Measurements from ENCODE around the gene SRP68. TPM values are rescaled to one million over a fixed set of nuclear protein-coding genes. Genes with fewer than 3 reads are reported as not detected.

Gene SRP68
- total and polyA plus RNA-seq, 2 donors (not counting 1 experiment from before 2014, with no cell fraction given) = 34.0 to 68.6 TPM

- Histone ChIP-seq H3K4me1 (ENCODE audit: control insufficient read depth, extremely low read depth, insufficient read depth, low read length) (peaks cover 2% of the 10 kb centered on the region), H2AFZ (ENCODE audit: low read length) (no peak overlapping the region), H3K79me2 (ENCODE audit: control insufficient read depth, insufficient read depth, low read length) (no peaks in the 10 kb centered on the region), H3K9ac (ENCODE audit: insufficient read depth, low read length) (no peak overlapping the region), H3K36me3 (ENCODE audit: control insufficient read depth, insufficient read depth, low read length) (peaks cover 11% of the 10 kb centered on the region), H3K4me3 (replicated peaks in 1 of 4; ENCODE audit: control extremely low read depth in 1 of 4, insufficient read depth in 1 of 4, low read depth in 3 of 4, low read length in 4 of 4) (no peak overlapping the region), H3K9me3 (ENCODE audit: control insufficient read depth, insufficient read depth, low read depth, low read length) (no peaks in the 10 kb centered on the region), H4K20me1 (ENCODE audit: control insufficient read depth, extremely low read depth, insufficient read depth, low read length) (no peaks in the 10 kb centered on the region), H3K27ac (ENCODE audit: insufficient read depth, low read length) (no peak overlapping the region), H3K27me3 (ENCODE audit: control insufficient read depth, insufficient read depth, low read length) (no peaks in the 10 kb centered on the region), H3K4me2 (ENCODE audit: extremely low read depth, insufficient read depth, low read length) (no peak overlapping the region)
- TF ChIP-seq EZH2 (IDR thresholded peaks at IDR 0.05; ENCODE audit: low read length, missing control alignments) (no peak), CTCF (conservative IDR thresholded peaks at IDR 0.05 in 1 of 2, IDR thresholded peaks at IDR 0.05 in 1 of 2; ENCODE audit: low read depth in 1 of 2, low read length in 2 of 2) (no peak)
- no peak for DNase-seq (ENCODE audit: low read depth in 2 of 2)
Observed at GRCh38 chr17:76056882-76057281, 15.4 kb downstream of the SRP68 start.

GRCh38 chr17:76054112-76054476 lies 18.2 kb downstream of the SRP68 start:
- Histone ChIP-seq H2AFZ (ENCODE audit: low read length) (no peak overlapping the region), H3K4me3 (replicated peaks in 1 of 4; ENCODE audit: control extremely low read depth in 1 of 4, insufficient read depth in 1 of 4, low read depth in 3 of 4, low read length in 4 of 4) (no peak overlapping the region), H3K9ac (ENCODE audit: insufficient read depth, low read length) (no peak overlapping the region), H3K36me3 (ENCODE audit: control insufficient read depth, insufficient read depth, low read length) (peaks cover 5% of the 10 kb centered on the region), H3K4me2 (ENCODE audit: extremely low read depth, insufficient read depth, low read length) (no peak overlapping the region), H3K9me3 (ENCODE audit: control insufficient read depth, insufficient read depth, low read depth, low read length) (no peaks in the 10 kb centered on the region), H3K79me2 (ENCODE audit: control insufficient read depth, insufficient read depth, low read length) (peaks cover 2% of the 10 kb centered on the region), H3K27ac (ENCODE audit: insufficient read depth, low read length) (no peak overlapping the region), H3K27me3 (ENCODE audit: control insufficient read depth, insufficient read depth, low read length) (no peaks in the 10 kb centered on the region), H3K4me1 (ENCODE audit: control insufficient read depth, extremely low read depth, insufficient read depth, low read length) (peaks cover 2% of the 10 kb centered on the region), H4K20me1 (ENCODE audit: control insufficient read depth, extremely low read depth, insufficient read depth, low read length) (no peaks in the 10 kb centered on the region)
- DNase-seq (ENCODE audit: low read depth in 2 of 2) = peak; percentile 49 to 77
- TF ChIP-seq CTCF (conservative IDR thresholded peaks at IDR 0.05 in 1 of 2, IDR thresholded peaks at IDR 0.05 in 1 of 2; ENCODE audit: low read depth in 1 of 2, low read length in 2 of 2) (no peak), EZH2 (IDR thresholded peaks at IDR 0.05; ENCODE audit: low read length, missing control alignments) (no peak)

- Histone ChIP-seq H3K27ac (ENCODE audit: insufficient read depth, low read length) (no peak overlapping the region), H3K27me3 (ENCODE audit: control insufficient read depth, insufficient read depth, low read length) (no peaks in the 10 kb centered on the region), H3K4me1 (ENCODE audit: control insufficient read depth, extremely low read depth, insufficient read depth, low read length) (peaks cover 2% of the 10 kb centered on the region), H3K9me3 (ENCODE audit: control insufficient read depth, insufficient read depth, low read depth, low read length) (no peaks in the 10 kb centered on the region), H3K79me2 (ENCODE audit: control insufficient read depth, insufficient read depth, low read length) (peaks cover 2% of the 10 kb centered on the region), H3K9ac (ENCODE audit: insufficient read depth, low read length) (no peak overlapping the region), H4K20me1 (ENCODE audit: control insufficient read depth, extremely low read depth, insufficient read depth, low read length) (no peaks in the 10 kb centered on the region), H2AFZ (ENCODE audit: low read length) (no peak overlapping the region), H3K36me3 (ENCODE audit: control insufficient read depth, insufficient read depth, low read length) (peaks cover 3% of the 10 kb centered on the region), H3K4me2 (ENCODE audit: extremely low read depth, insufficient read depth, low read length) (no peak overlapping the region), H3K4me3 (replicated peaks in 1 of 4; ENCODE audit: control extremely low read depth in 1 of 4, insufficient read depth in 1 of 4, low read depth in 3 of 4, low read length in 4 of 4) (no peak overlapping the region)
- TF ChIP-seq CTCF (conservative IDR thresholded peaks at IDR 0.05 in 1 of 2, IDR thresholded peaks at IDR 0.05 in 1 of 2; ENCODE audit: low read depth in 1 of 2, low read length in 2 of 2) (no peak), EZH2 (IDR thresholded peaks at IDR 0.05; ENCODE audit: low read length, missing control alignments) (no peak)
- DNase-seq (ENCODE audit: low read depth in 2 of 2) = peak; percentile 58 to 89
Observed at GRCh38 chr17:76053246-76054111, 18.8 kb downstream of the SRP68 start.
